HT1080 (cell line): Measurements from ENCODE around the gene TRAF3IP1. TPM values are rescaled to one million over a fixed set of nuclear protein-coding genes. Genes with fewer than 3 reads are reported as not detected.
A peak's percentile ranks its signal among the peaks of the same experiment; 100 is the strongest.
"Not testable (repeated sequence)": the region's sequence is repeated elsewhere in the genome, so short reads cannot be mapped to it uniquely, and the experiment has no call there.

ENCODE experiments used
- DNase-seq: peaks from one replicate; pipeline ENCODE4 v3.0.0-alpha.2; 2015; ENCODE audit warnings: low read depth
- polyA plus RNA-seq, 2 experiments: library from polyadenylated mRNA; depleted of rRNA; stranded (reverse); fragments of >200 nt; gene quantifications; 2 replicates each; pipeline ENCODE4 v1.2.3, GENCODE V29; 2015
- total RNA-seq: library from RNA; depleted of rRNA; stranded (reverse); fragments of >200 nt; shearing (Covaris generic); gene quantifications from 2 replicates; pipeline ENCODE4 v1.2.3, GENCODE V29; 2014; rRNA removed

Gene TRAF3IP1
- 5.2 and 7.1 TPM in 2 replicates for total RNA-seq
- 4.2 and 4.8 TPM in 2 replicates for polyA plus RNA-seq (2015; cell fraction: cytosol; rRNA removed)
- polyA plus RNA-seq (2015; cell fraction: nucleus; rRNA removed): 4.4 and 4.5 TPM in 2 replicates

DNA sequence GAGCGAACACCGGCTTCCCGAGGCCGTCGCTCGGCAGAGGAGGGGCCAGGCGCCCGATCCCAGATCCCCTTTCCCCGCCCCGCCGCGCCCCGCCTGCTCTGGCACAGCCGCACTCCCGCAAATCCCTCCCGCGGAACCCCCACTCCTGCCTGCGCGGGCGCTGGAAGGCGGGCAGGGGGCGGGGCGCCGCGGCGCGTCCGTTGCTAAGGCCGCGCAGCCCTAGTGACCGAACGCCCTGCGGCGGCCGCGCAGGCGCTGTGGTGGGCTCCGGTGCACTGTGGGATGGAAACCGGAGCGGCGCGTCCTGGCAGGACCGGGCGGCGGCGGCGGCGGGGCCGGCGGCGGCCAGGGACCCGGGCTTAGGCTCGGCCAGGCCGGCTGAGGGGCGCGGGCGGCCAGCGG, at the start of gene TRAF3IP1:
Gene TRAF3IP1, plus strand, starts transcription at position 273 of the 402 bp plus-strand sequence. CDS start 145 bp downstream, outside the sequence.
- peak; percentile 86 for DNase-seq

DNA sequence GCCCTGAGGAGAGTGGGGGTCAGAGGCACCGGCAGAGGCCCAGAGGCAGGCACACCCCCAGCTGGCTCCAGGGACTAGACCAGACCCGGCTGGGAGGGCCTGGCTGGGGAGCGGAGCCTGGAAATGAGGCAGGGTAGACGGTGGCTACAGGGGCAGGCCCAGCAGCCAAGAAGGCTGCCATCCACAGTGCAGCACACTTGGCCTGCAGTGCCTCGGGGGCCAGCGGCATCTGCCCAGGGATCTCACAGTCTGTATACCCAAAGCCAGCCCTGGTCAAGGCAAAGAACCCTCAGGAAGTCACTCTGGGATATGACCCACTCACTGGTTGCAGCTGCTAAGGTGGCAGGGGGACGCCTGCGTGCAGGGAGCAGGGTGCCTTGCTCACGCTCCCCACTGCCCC, 49.7 kb upstream of the TRAF3IP1 start:
- DNase-seq: no peak

- no peak for DNase-seq
These were observed 49.2 kb upstream of the TRAF3IP1 start for GRCh38 chr2:238271061-238271554.

- DNase-seq: not testable (repeated sequence)
These were observed 48.6 kb upstream of the TRAF3IP1 start for GRCh38 chr2:238271686-238272085.

DNA sequence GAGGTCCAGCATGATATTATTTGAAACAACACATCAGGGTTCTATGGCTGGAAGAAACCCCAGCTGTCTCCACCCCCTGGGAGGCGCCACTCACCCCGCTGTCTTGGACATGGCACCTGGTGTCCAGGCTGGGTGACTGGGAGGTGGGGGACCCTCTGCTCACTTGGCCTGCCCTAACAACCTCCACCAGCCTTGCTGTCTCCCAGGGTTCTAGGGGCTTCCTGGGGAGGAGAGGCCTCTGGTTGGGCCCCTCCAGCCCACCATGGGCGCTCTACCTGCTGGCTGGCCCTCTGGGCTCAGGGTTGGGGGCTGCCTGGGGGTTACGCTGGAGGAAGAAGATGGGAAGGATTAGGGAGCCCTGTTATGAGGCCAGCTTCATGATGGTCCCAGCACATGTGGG, 48.2 kb upstream of the TRAF3IP1 start:
- no peak for DNase-seq

- DNase-seq: not testable (repeated sequence)
These were observed 46.9 kb upstream of the TRAF3IP1 start for GRCh38 chr2:238273433-238273832.

DNA sequence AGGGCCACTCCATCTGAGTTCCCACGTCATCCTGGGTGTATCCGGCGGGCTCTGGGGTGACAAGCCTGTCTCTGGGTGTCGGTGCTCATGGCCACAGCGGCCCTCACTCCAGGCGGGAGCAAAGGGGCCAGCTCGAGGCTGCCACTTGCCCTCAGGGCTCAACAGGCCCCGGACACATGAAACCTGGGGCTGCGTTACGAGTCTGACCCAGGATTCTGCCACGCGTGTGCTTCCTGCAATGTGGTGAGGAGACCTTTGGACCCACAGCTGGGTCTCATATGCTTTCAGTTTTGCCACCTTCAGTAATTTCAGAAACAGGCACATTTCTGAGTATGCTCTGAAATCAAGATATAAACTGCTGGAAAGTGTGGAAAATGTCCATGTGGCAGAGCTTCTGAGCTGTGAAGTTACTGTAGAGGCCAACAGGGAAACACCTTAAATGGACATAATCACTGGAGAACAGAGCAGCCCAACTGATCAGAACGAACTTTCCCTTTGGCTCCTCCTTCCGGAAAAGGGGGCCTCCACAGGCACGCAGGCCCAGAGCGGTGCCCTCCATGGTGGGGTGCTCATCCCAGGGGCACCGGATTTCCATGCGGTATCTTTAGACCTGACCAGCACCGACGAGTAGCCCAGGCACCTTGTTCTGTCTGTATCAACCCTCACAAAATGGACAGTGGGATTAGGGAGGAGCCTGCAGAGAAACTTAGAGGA, 46.0 kb upstream of the TRAF3IP1 start:
- no peak for DNase-seq

GRCh38 chr2:238277695-238278094, 42.6 kb upstream of the TRAF3IP1 start:
- DNase-seq: no peak

DNA sequence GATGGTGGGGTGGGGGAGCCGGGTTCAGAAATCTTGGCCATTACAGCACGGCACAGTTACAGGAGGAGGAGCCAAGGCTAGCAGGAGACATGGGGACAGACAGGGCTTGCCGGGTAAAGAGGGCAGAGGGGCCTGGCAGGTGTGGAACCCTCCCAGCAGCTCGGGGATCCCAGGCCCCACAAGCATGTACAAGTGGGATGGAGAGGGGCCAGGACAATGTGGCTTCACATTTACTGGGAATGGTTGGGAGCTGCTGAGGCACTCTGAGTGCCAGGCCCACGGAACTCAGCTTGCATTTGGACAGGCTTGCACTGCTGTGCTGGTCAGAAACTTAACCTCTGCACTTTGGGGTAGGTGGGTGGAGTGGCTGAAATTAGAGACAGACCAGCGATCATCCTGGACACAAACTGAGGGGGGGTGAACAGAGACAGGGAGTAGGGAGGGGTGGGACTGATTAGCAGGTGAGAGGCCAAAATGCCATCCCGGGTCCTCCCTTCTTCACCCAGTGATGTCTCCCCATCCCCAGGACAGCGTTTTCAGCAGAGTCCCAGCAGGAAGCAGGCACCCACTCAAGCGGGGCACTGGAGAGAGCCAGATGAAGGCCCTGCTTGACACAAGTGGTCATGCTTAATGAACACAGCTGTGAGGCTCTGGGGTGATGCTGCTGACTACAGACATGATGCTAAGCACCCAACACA, 41.5 kb upstream of the TRAF3IP1 start:
- DNase-seq: no peak

DNA sequence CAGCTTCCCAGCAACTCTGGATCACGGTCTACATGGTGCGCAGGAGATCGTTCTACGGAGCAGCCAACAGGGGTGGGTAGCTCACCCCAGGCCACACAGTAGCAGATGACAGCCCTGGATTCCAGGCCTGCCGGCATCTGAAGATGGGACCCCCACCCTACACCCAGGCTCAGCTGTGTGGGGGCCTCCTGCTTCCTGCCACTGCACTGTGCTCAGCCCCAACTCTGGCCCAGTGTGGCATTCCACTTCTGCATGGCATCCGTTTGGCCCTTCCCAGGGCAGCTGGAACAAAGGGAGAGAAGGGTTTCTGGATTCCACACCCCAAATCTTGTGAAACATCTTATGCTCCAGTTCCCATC, 41.0 kb upstream of the TRAF3IP1 start:
- DNase-seq: no peak

- no peak for DNase-seq
These were observed 40.1 kb upstream of the TRAF3IP1 start for GRCh38 chr2:238280083-238280825.

DNA sequence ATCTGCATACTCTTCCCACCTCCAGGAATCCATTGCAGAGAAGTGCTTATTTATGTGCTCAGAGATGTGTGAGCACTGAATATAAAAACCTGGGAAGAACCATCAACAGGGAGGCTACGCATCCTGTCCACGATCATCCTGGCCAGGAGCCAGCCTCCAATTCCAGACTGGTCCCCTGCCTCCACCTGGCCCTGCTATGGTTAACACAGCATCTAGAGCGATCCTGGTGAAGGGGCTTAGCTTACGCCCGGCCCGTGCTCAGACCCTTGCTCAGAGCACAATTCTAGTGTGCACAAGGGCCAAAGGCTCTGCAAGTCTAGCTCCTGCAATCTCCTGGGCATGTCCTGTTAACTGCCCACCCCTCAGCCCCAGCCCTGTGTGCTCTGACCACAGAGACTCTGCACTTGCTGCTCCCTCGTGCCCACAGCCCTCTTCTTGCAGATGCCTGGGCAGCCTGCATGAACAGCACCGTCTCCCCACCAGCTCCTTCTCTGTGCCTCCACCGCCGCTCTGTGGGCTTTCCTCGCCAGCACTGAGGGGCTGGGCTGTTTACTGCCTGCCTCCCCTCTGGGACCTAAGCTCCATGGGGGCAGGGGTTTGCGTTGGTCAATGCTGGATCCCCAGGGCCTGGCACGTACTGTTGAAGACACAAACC, 38.4 kb upstream of the TRAF3IP1 start:
- DNase-seq: no peak

DNA sequence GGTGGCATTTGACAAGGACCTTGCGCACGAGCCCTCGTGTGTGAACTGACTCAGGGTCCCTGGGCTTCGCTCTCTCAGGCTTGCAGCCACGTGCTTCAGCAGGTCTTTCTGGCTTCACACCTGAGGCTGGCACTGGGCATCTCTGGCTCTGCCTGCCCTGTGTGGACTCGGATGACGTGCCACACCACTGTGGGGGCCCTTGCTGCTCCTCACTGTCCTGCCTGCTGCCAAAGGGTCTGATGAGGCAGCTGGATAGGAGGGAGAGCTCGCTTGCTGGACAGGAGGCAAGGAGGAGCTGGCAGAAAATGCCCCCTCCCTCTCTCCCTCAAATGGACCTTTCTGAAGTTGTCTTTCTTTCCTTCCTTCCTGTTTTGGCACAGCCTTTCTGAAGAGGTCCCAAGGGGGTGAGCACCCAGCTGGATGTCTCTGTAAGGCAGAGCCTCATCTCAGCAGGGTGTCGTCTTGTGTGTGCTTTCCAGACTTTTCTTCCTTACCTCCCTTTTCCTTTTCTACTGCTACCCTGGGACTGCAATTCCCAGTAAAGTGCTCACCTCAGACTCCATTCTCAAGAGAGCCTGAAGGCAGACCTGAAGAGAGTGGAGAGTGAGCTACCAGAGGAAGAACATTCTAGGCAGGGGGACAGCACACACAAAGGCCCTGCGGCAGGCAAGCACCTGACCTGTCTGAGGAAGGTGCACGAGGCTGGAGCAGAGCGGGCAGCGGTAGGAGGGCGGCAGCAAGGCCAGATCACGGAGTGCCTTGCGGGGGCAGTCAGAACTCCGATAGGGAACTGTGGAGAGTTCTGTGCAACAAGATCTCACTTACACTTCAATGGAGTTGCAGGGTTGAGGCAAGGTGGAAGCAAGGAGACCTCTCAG, 37.2 kb upstream of the TRAF3IP1 start:
- DNase-seq: no peak

- DNase-seq: no peak
These were observed 35.4 kb upstream of the TRAF3IP1 start for GRCh38 chr2:238284802-238285515.

GRCh38 chr2:238285653-238286082, 34.6 kb upstream of the TRAF3IP1 start:
- DNase-seq: peak; percentile 38

DNA sequence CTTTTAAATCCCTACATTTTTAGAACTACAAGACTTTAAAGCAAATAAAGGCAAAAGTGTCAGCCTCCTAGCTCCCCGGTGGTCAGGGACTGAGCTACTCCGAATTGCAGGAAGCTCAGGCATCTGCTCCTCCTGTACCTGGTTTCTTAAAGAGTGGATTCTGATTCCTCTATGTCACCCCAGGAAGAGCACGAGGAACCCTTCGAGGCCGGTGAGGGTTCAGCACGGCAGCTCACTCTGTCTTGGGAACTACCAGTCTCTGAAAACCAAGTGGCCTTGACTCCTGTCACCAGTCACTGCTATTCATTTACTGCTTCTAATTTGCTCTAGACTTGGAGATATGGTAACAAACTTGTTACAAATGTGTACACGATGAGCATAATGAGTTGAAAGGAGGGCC, 34.2 kb upstream of the TRAF3IP1 start:
- no peak for DNase-seq

DNA sequence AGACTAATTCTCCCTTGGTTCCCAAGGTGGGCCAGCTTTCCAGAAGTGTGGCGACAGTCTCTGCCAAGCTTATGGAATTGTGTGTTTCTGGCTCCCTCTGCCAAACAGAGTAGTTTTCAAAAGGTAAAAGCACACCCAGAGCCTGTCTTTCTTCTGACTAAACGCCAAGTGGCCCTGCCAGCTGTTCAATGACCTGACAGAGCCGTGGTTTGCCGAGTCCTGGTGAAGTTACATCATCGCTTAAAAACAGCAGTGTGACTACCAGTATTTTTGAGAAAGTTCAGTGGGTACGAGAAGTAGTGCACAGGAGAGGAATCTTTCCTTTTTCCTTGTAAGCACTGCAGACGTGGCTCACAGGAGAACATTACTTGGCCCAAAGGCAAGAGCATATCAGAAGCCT, 33.8 kb upstream of the TRAF3IP1 start:
- no peak for DNase-seq

- DNase-seq: no peak
These were observed 33.2 kb upstream of the TRAF3IP1 start for GRCh38 chr2:238286987-238287736.
